ENCODE measurements around the gene KLHL29.

The KLHL29 gene

DNA sequence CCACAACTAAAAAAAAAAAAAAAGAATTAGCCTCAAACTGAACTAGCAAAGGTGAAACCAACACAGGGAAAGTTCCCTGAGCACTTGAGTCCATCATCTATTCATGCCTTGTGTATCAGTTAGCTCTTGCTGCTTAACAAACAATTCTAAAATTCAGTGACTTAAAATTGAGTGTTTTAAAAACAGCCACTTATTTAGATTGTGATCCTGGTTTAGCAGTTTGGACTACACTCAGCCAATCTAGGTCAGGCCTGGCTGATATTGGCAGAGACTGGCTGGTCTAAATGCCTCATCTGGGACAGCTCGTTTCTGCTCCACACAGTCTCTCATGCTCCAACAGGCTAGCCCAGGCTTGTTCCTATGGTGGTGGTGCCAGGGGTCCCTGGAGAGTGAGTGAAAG, 294.1 kb downstream of the KLHL29 start:
- no peaks in the 10 kb centered on the region for H3K36me3 ChIP-seq (ENCODE audit: insufficient read depth, low read length)
- H3K4me3 ChIP-seq (ENCODE audit: low read length, poor library complexity, severe bottlenecking), result no peak overlapping the region
- TF ChIP-seq EZH2phosphoT487 (IDR thresholded peaks at IDR 0.05; ENCODE audit: borderline replicate concordance), result no peak

GRCh38 chr2:23680951-23681350, 296.0 kb downstream of the KLHL29 start:
- H3K9me3 ChIP-seq (ENCODE audit: insufficient read depth, low read depth, low read length), result no peaks in the 10 kb centered on the region
- no peak for TF ChIP-seq EZH2phosphoT487 (IDR thresholded peaks at IDR 0.05; ENCODE audit: borderline replicate concordance)
- TF ChIP-seq, protein P1, sequence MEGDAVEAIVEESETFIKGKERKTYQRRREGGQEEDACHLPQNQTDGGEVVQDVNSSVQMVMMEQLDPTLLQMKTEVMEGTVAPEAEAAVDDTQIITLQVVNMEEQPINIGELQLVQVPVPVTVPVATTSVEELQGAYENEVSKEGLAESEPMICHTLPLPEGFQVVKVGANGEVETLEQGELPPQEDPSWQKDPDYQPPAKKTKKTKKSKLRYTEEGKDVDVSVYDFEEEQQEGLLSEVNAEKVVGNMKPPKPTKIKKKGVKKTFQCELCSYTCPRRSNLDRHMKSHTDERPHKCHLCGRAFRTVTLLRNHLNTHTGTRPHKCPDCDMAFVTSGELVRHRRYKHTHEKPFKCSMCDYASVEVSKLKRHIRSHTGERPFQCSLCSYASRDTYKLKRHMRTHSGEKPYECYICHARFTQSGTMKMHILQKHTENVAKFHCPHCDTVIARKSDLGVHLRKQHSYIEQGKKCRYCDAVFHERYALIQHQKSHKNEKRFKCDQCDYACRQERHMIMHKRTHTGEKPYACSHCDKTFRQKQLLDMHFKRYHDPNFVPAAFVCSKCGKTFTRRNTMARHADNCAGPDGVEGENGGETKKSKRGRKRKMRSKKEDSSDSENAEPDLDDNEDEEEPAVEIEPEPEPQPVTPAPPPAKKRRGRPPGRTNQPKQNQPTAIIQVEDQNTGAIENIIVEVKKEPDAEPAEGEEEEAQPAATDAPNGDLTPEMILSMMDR (conservative IDR thresholded peaks at IDR 0.05; ENCODE audit: low read length), result no peak
- H4K20me1 ChIP-seq (ENCODE audit: insufficient read depth, low read length, poor library complexity, severe bottlenecking), result no peaks in the 10 kb centered on the region
- H3F3A ChIP-seq (ENCODE audit: low read depth), result no peaks in the 10 kb centered on the region
- H3K4me3 ChIP-seq (ENCODE audit: low read length, poor library complexity, severe bottlenecking), result no peak overlapping the region
- no peaks in the 10 kb centered on the region for H3K79me2 ChIP-seq (ENCODE audit: insufficient read depth, low read length)
- no peak overlapping the region for H3K9ac ChIP-seq (ENCODE audit: low read depth, low read length, poor library complexity, severe bottlenecking)
- H3K4me1 ChIP-seq (ENCODE audit: insufficient read depth, low read length, poor library complexity, severe bottlenecking), result no peaks in the 10 kb centered on the region
- no peaks in the 10 kb centered on the region for H3K9me2 ChIP-seq (replicated peaks; ENCODE audit: low read depth, low read length)
- no peaks in the 10 kb centered on the region for H3K27me3 ChIP-seq (ENCODE audit: insufficient read depth, low read length, poor library complexity, severe bottlenecking)
- H2AFZ ChIP-seq (ENCODE audit: low read length), result no peak overlapping the region
- H3K36me3 ChIP-seq (ENCODE audit: insufficient read depth, low read length), result no peaks in the 10 kb centered on the region
- no peak overlapping the region for H3K4me2 ChIP-seq (ENCODE audit: low read depth, low read length, poor library complexity, severe bottlenecking)

More for the DNA sequence above, 294.1 kb downstream of the KLHL29 start:
- H3K9me2 ChIP-seq (replicated peaks; ENCODE audit: low read depth, low read length), result no peaks in the 10 kb centered on the region
- no peaks in the 10 kb centered on the region for H3K27me3 ChIP-seq (ENCODE audit: insufficient read depth, low read length, poor library complexity, severe bottlenecking)
- H4K20me1 ChIP-seq (ENCODE audit: insufficient read depth, low read length, poor library complexity, severe bottlenecking), result no peaks in the 10 kb centered on the region
- H3K4me1 ChIP-seq (ENCODE audit: insufficient read depth, low read length, poor library complexity, severe bottlenecking), result no peaks in the 10 kb centered on the region
- no peaks in the 10 kb centered on the region for H3K79me2 ChIP-seq (ENCODE audit: insufficient read depth, low read length)
- H3K4me2 ChIP-seq (ENCODE audit: low read depth, low read length, poor library complexity, severe bottlenecking), result no peak overlapping the region
- no peak overlapping the region for H3K9ac ChIP-seq (ENCODE audit: low read depth, low read length, poor library complexity, severe bottlenecking)
- H2AFZ ChIP-seq (ENCODE audit: low read length), result no peak overlapping the region
- no peaks in the 10 kb centered on the region for H3F3A ChIP-seq (ENCODE audit: low read depth)
- no peaks in the 10 kb centered on the region for H3K9me3 ChIP-seq (ENCODE audit: insufficient read depth, low read depth, low read length)

GRCh38 chr2:23681356-23682140, 296.6 kb downstream of the KLHL29 start:
- Histone ChIP-seq H3K9me2 (replicated peaks; ENCODE audit: low read depth, low read length) (no peaks in the 10 kb centered on the region), H3K79me2 (ENCODE audit: insufficient read depth, low read length) (no peaks in the 10 kb centered on the region), H3K4me3 (ENCODE audit: low read length, poor library complexity, severe bottlenecking) (no peak overlapping the region), H3K27me3 (ENCODE audit: insufficient read depth, low read length, poor library complexity, severe bottlenecking) (no peaks in the 10 kb centered on the region), H3K9me3 (ENCODE audit: insufficient read depth, low read depth, low read length) (no peaks in the 10 kb centered on the region), H3K4me1 (ENCODE audit: insufficient read depth, low read length, poor library complexity, severe bottlenecking) (no peaks in the 10 kb centered on the region), H3K36me3 (ENCODE audit: insufficient read depth, low read length) (no peaks in the 10 kb centered on the region), H3F3A (ENCODE audit: low read depth) (no peaks in the 10 kb centered on the region), H2AFZ (ENCODE audit: low read length) (no peak overlapping the region), H3K9ac (ENCODE audit: low read depth, low read length, poor library complexity, severe bottlenecking) (no peak overlapping the region), H4K20me1 (ENCODE audit: insufficient read depth, low read length, poor library complexity, severe bottlenecking) (no peaks in the 10 kb centered on the region), H3K4me2 (ENCODE audit: low read depth, low read length, poor library complexity, severe bottlenecking) (no peak overlapping the region)
- TF ChIP-seq, protein P1 (conservative IDR thresholded peaks at IDR 0.05; ENCODE audit: low read length), result no peak
- TF ChIP-seq EZH2phosphoT487 (IDR thresholded peaks at IDR 0.05; ENCODE audit: borderline replicate concordance), result no peak

- Histone ChIP-seq H3K4me2 (ENCODE audit: low read depth, low read length, poor library complexity, severe bottlenecking) (no peak overlapping the region), H3F3A (ENCODE audit: low read depth) (no peaks in the 10 kb centered on the region), H2AFZ (ENCODE audit: low read length) (no peak overlapping the region), H3K79me2 (ENCODE audit: insufficient read depth, low read length) (no peaks in the 10 kb centered on the region), H3K27me3 (ENCODE audit: insufficient read depth, low read length, poor library complexity, severe bottlenecking) (no peaks in the 10 kb centered on the region), H3K4me3 (ENCODE audit: low read length, poor library complexity, severe bottlenecking) (no peak overlapping the region), H3K9me2 (replicated peaks; ENCODE audit: low read depth, low read length) (no peaks in the 10 kb centered on the region), H3K9ac (ENCODE audit: low read depth, low read length, poor library complexity, severe bottlenecking) (no peak overlapping the region), H4K20me1 (ENCODE audit: insufficient read depth, low read length, poor library complexity, severe bottlenecking) (no peaks in the 10 kb centered on the region), H3K4me1 (ENCODE audit: insufficient read depth, low read length, poor library complexity, severe bottlenecking) (no peaks in the 10 kb centered on the region), H3K9me3 (ENCODE audit: insufficient read depth, low read depth, low read length) (no peaks in the 10 kb centered on the region), H3K36me3 (ENCODE audit: insufficient read depth, low read length) (no peaks in the 10 kb centered on the region)
- TF ChIP-seq, protein P1 (conservative IDR thresholded peaks at IDR 0.05; ENCODE audit: low read length), result no peak
- TF ChIP-seq EZH2phosphoT487 (IDR thresholded peaks at IDR 0.05; ENCODE audit: borderline replicate concordance), result no peak
Observed at GRCh38 chr2:23682481-23682880, 297.5 kb downstream of the KLHL29 start.

All from Loucy (cell line).